Activated CD8-positive, alpha-beta memory T cell treated with anti-CD3 and anti-CD28 coated beads for 24 hours (primary cell): ENCODE measurements around the gene MISP.
A peak's percentile ranks its signal among the peaks of the same experiment; 100 is the strongest.
"Not testable (repeated sequence)": the region's sequence is repeated elsewhere in the genome, so short reads cannot be mapped to it uniquely, and the experiment has no call there.

Source experiments
- DNase-seq: peaks from one replicate; pipeline ENCODE4 v3.0.0-alpha.2; 2020

MISP gene

GRCh38 chr19:725461-726089 is 25.3 kb upstream of the MISP start:
- no peak for DNase-seq

- DNase-seq, result no peak
Measured at GRCh38 chr19:726993-727956, 23.6 kb upstream of the MISP start.

GRCh38 chr19:728011-728410 is 22.9 kb upstream of the MISP start:
- no peak for DNase-seq

- DNase-seq, result not testable (repeated sequence)
Measured at GRCh38 chr19:729564-729963, 21.3 kb upstream of the MISP start.

GRCh38 chr19:729965-730668 is 20.8 kb upstream of the MISP start:
- no peak for DNase-seq

GRCh38 chr19:731000-731399 is 19.9 kb upstream of the MISP start:
- DNase-seq, result no peak

- DNase-seq, result no peak
Measured at GRCh38 chr19:732148-733069, 18.5 kb upstream of the MISP start.

GRCh38 chr19:734716-735115 is 16.2 kb upstream of the MISP start:
- DNase-seq, result no peak

- no peak for DNase-seq
Measured at GRCh38 chr19:736125-736524, 14.8 kb upstream of the MISP start.

- peak; percentile 84 for DNase-seq
Measured at GRCh38 chr19:737591-738093, 13.3 kb upstream of the MISP start.

- no peak for DNase-seq
Measured at GRCh38 chr19:738509-739128, 12.3 kb upstream of the MISP start.

- no peak for DNase-seq
Measured at GRCh38 chr19:739998-740715, 10.8 kb upstream of the MISP start.

- DNase-seq, result not testable (repeated sequence)
Measured at GRCh38 chr19:740816-741505, 10.0 kb upstream of the MISP start.

- no peak for DNase-seq
Measured at GRCh38 chr19:741506-742131, 9.3 kb upstream of the MISP start.

- DNase-seq, result no peak
Measured at GRCh38 chr19:742540-743075, 8.3 kb upstream of the MISP start.

GRCh38 chr19:743168-743687 is 7.7 kb upstream of the MISP start:
- no peak for DNase-seq

GRCh38 chr19:745138-745537 is 5.8 kb upstream of the MISP start:
- DNase-seq, result not testable (repeated sequence)

- DNase-seq, result no peak
Measured at GRCh38 chr19:746208-746819, 4.6 kb upstream of the MISP start.

- DNase-seq, result no peak
Measured at GRCh38 chr19:746956-747355, 4.0 kb upstream of the MISP start.
